ENCODE measurements around the gene POLN. TPM values are rescaled to one million over a fixed set of nuclear protein-coding genes. Genes with fewer than 3 reads are reported as not detected.

Gene POLN
- total and polyA plus RNA-seq, 2 experiments from 2014 or later = 1.7 to 2.0 TPM

DNA sequence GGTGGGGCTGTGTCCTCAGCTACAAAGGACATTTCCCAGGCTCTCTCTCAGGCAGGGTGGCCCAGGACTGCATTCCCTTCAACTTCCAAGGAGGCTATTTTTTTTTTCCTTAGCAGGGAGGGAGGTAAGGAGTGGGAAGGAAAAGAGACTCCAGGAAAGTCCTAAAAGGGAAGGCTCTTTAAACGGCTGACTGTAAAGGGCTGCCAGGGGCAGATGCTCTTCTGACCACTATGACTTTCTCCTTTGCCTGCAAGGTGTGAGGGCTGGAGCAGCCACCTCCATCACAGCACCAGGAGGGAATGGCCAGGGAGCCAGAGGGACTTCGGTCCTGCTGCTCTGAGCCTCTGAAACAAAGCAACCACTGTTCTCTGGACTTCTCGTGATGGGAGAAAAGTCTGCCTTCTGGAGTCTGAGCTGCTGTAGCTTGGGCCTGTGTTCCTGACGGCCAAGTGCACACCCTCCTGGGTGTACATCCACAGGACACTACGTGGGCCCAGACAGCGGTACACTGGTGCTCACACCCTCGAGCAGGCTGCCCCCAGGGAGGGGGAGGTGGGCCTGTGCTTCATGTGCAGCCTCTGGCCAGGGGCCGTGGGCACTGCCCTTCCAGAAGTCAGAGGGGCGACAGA, 164.9 kb downstream of the POLN start:
- WGBS (ENCODE audit: low lambda C conversion rate, missing lambda C conversion rate) = 76% methylated on average over 9 of the region's 9 CpGs
- Histone ChIP-seq H3K27ac (no peak overlapping the region), H3K79me2 (no peaks in the 10 kb centered on the region), H3K4me1 (ENCODE audit: insufficient read depth) (no peaks in the 10 kb centered on the region), H3K4me3 (no peak overlapping the region), H3K9me2 (replicated peaks; ENCODE audit: insufficient read depth) (no peaks in the 10 kb centered on the region), H3K36me3 (replicated peaks; ENCODE audit: insufficient read depth, low read depth) (no peaks in the 10 kb centered on the region), H4K20me1 (ENCODE audit: insufficient read depth, poor library complexity, severe bottlenecking) (no peaks in the 10 kb centered on the region), H3K27me3 (no peaks in the 10 kb centered on the region), H2AFZ (no peak overlapping the region), H3K4me2 (no peak overlapping the region), H3K9me3 (ENCODE audit: low read depth) (no peaks in the 10 kb centered on the region)
- DNase-seq (ENCODE audit: low spot score) = no peak
- TF ChIP-seq EZH2 (IDR thresholded peaks at IDR 0.05; ENCODE audit: borderline replicate concordance) (no peak), EZH2phosphoT487 (IDR thresholded peaks at IDR 0.05; ENCODE audit: low read depth, severe bottlenecking, unreplicated experiment) (no peak)
- TF ChIP-seq, protein P1, sequence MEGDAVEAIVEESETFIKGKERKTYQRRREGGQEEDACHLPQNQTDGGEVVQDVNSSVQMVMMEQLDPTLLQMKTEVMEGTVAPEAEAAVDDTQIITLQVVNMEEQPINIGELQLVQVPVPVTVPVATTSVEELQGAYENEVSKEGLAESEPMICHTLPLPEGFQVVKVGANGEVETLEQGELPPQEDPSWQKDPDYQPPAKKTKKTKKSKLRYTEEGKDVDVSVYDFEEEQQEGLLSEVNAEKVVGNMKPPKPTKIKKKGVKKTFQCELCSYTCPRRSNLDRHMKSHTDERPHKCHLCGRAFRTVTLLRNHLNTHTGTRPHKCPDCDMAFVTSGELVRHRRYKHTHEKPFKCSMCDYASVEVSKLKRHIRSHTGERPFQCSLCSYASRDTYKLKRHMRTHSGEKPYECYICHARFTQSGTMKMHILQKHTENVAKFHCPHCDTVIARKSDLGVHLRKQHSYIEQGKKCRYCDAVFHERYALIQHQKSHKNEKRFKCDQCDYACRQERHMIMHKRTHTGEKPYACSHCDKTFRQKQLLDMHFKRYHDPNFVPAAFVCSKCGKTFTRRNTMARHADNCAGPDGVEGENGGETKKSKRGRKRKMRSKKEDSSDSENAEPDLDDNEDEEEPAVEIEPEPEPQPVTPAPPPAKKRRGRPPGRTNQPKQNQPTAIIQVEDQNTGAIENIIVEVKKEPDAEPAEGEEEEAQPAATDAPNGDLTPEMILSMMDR (IDR thresholded peaks at IDR 0.05; ENCODE audit: poor library complexity) = no peak

DNA sequence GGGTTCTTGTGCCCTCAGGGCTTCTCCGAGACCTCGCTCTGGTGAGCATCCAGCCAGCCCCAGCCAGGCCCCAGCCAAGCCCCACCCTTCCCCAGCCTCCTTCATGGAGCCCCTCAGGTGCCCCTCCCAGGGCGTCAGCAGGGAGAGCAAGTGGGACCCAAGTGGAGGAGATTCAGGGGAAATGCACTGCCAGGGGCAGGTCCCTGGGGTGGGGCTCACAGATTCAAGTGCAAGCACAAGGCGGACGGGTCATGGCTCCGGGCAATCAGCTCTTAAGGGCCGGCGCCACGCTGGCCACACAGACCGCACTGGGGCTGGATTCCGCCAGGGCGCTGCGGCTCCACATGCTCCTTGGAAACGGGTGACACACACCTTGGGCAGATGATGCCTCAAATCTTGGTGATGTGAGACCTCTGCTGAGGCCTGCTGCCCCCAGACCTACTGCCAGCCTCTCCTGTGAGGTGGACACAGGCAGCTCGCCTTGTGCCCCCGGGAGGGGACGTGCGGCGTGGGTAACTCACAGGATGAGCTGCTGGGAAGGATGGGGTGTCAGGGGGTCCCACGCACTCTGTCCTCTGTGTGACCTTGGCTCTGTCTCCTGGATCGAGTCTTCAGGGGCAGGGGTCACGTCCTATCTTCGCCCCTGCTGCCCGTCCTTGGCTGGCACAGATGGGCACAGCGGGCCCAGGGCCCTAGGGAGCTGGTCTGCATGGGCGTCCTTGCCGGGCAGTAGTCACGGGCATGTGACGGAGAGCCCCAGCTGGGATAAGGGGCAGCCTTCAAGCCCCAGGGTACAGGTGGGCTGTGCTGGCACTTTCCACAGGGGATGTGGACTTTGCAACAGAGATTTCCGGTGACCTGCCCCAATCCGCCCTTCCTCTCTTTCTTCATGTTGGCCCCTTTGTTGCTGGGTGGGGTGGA, 165.7 kb downstream of the POLN start:
- 94% methylated on average over 30 of the region's 31 CpGs for WGBS (ENCODE audit: low lambda C conversion rate, missing lambda C conversion rate)
- Histone ChIP-seq H4K20me1 (ENCODE audit: insufficient read depth, poor library complexity, severe bottlenecking) (no peaks in the 10 kb centered on the region), H3K9me2 (replicated peaks; ENCODE audit: insufficient read depth) (no peaks in the 10 kb centered on the region), H2AFZ (no peak overlapping the region), H3K27ac (no peak overlapping the region), H3K27me3 (no peaks in the 10 kb centered on the region), H3K4me2 (no peak overlapping the region), H3K4me1 (ENCODE audit: insufficient read depth) (no peaks in the 10 kb centered on the region), H3K79me2 (no peaks in the 10 kb centered on the region), H3K4me3 (no peak overlapping the region), H3K9me3 (ENCODE audit: low read depth) (no peaks in the 10 kb centered on the region), H3K36me3 (replicated peaks; ENCODE audit: insufficient read depth, low read depth) (no peaks in the 10 kb centered on the region)
- DNase-seq (ENCODE audit: low spot score) = no peak
- TF ChIP-seq EZH2 (IDR thresholded peaks at IDR 0.05; ENCODE audit: borderline replicate concordance) = no peak
- TF ChIP-seq EZH2phosphoT487 (IDR thresholded peaks at IDR 0.05; ENCODE audit: low read depth, severe bottlenecking, unreplicated experiment) = no peak
- TF ChIP-seq, protein P1 (IDR thresholded peaks at IDR 0.05; ENCODE audit: poor library complexity) = no peak

DNA sequence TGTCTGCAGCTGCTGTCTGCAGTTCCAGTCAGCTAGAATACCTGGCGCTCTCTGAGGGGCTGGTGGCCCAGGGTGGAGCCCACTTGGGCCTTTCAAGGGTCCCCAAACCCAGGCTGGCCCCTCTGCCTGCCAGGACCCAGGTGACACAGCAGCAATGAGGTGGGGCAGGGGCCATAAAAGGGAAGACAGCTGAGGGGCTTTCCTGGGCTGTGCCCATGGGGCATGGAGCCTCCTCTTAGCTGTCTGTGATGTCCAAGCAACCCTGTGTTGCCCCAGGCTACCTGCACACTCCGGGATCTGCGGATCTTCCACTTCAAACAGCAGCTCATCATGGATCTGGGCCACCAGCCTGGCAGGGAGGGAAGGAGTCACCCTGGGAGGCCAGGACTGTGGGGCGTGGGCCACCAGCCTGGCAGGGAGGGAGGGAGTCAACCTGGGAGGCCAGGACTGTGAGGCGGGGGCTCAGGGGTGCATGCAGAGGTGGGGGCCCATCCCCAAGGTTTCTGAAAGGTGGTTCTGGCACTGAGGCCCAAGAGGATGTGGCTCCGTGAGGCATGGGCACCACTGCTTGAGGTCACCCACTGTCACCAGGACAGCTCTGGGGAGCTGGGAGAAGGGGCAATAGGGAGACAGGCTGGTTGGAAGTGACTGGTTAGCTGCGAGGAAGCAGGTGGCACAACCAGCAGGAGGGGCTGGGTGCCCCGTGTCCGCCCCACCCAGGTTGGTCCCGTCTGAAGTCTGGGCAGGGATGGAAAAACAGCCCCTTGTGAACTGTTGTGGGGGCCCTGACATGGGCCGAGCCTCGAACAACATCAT, 166.5 kb downstream of the POLN start:
- Histone ChIP-seq H3K36me3 (replicated peaks; ENCODE audit: insufficient read depth, low read depth) (no peaks in the 10 kb centered on the region), H3K4me2 (no peak overlapping the region), H3K9me2 (replicated peaks; ENCODE audit: insufficient read depth) (no peaks in the 10 kb centered on the region), H2AFZ (no peak overlapping the region), H3K27me3 (no peaks in the 10 kb centered on the region), H4K20me1 (ENCODE audit: insufficient read depth, poor library complexity, severe bottlenecking) (no peaks in the 10 kb centered on the region), H3K4me1 (ENCODE audit: insufficient read depth) (no peaks in the 10 kb centered on the region), H3K79me2 (no peaks in the 10 kb centered on the region), H3K9me3 (ENCODE audit: low read depth) (no peaks in the 10 kb centered on the region), H3K27ac (no peak overlapping the region), H3K4me3 (no peak overlapping the region)
- no peak for DNase-seq (ENCODE audit: low spot score)
- TF ChIP-seq EZH2 (IDR thresholded peaks at IDR 0.05; ENCODE audit: borderline replicate concordance) = no peak
- TF ChIP-seq, protein P1 (IDR thresholded peaks at IDR 0.05; ENCODE audit: poor library complexity) = no peak
- no peak for TF ChIP-seq EZH2phosphoT487 (IDR thresholded peaks at IDR 0.05; ENCODE audit: low read depth, severe bottlenecking, unreplicated experiment)
- WGBS (ENCODE audit: low lambda C conversion rate, missing lambda C conversion rate) = 93% methylated on average over 12 of the region's 12 CpGs
